Suppressor macrophage (primary cell): ENCODE measurements around the gene RNF31.
A peak's percentile ranks its signal among the peaks of the same experiment; 100 is the strongest.

Source experiments
- DNase-seq, 4 experiments: peaks; one replicate each; pipeline ENCODE4 v3.0.0-alpha.2; 2020 to 2022

Gene RNF31

DNA sequence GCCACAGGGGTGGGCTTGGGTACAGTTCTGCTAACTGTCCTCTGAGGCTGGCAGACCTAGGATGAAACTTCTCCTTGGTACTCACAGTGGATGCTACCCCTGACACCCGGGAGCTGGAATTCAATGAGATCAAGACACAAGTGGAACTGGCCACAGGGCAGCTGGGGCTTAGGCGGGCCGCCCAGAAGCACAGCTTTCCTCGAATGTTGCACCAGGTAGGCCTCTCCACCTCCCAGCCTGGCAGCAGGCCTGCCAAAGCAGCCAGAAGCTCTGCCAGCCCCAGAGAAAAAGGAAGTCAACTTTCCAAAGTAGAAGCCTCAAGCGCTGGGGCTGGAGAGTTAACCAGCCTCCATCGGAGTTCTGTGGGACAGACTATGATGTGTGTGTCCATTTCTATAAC, 30.1 kb upstream of the RNF31 start:
- DNase-seq = no peak

DNA sequence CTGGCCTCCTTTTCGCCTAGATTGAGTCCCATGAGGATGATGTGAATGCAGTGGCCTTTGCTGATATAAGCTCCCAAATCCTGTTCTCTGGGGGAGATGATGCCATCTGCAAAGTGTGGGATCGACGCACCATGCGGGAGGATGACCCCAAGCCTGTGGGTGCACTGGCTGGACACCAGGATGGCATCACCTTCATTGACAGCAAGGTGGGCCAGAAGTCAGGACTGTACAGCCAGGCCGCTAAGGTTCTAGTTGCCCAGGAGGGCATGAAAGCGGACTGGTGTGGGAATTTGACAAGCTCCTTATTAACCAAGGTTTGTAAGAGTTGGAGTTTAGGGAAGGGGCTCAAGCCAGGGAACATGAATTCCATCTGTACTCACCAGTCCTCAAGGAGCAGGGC, 27.6 kb upstream of the RNF31 start:
- DNase-seq = no peak

DNA sequence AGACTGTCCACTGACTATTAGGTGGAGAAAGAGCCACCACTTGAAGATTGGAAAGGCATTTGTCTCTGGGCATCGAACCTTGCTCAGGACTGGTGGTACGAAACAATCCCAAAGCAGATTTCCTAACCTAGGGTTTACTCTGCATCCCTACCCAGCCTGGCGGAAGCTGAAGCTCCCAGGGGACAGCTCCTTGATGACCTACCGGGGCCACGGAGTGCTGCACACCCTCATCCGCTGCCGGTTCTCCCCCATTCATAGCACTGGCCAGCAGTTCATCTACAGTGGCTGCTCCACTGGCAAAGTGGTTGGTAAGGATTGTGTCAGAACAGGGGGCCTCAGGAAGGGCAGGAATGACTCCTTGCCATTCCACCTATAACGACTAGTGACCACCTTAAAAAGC, 26.1 kb upstream of the RNF31 start:
- DNase-seq = no peak

DNA sequence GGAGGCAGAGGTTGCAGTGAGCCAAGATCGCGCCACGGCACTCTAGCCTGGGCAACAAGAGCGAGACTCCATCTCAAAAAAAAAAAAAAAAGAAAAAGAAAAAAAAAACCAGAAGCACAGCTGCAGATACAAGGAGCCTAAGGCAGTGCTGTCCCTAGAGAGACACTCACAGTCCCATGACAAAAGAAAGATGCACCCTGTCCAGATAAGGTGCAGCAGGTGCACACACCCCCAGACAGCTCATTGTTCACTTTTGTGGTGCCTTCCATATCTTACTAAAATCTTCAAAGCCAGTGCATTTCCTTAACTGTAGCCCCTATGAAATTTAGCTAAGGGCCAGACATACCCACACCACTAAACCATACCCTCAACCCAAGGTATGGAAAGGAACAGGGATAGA, 24.9 kb upstream of the RNF31 start:
- no peak for DNase-seq

DNA sequence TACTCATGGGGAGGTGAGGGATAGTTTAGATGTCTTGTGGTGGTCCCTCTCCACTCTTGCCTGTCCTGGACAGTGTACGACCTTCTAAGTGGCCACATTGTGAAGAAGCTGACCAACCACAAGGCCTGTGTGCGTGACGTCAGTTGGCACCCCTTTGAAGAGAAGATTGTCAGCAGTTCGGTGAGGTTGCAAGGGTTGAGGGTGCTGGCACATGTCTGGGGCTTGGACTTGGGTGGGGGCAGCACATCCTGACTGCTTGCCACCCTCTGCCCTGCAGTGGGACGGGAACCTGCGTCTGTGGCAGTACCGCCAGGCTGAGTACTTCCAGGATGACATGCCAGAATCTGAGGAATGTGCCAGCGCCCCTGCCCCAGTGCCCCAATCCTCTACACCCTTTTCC, 24.4 kb upstream of the RNF31 start:
- DNase-seq = no peak

DNA sequence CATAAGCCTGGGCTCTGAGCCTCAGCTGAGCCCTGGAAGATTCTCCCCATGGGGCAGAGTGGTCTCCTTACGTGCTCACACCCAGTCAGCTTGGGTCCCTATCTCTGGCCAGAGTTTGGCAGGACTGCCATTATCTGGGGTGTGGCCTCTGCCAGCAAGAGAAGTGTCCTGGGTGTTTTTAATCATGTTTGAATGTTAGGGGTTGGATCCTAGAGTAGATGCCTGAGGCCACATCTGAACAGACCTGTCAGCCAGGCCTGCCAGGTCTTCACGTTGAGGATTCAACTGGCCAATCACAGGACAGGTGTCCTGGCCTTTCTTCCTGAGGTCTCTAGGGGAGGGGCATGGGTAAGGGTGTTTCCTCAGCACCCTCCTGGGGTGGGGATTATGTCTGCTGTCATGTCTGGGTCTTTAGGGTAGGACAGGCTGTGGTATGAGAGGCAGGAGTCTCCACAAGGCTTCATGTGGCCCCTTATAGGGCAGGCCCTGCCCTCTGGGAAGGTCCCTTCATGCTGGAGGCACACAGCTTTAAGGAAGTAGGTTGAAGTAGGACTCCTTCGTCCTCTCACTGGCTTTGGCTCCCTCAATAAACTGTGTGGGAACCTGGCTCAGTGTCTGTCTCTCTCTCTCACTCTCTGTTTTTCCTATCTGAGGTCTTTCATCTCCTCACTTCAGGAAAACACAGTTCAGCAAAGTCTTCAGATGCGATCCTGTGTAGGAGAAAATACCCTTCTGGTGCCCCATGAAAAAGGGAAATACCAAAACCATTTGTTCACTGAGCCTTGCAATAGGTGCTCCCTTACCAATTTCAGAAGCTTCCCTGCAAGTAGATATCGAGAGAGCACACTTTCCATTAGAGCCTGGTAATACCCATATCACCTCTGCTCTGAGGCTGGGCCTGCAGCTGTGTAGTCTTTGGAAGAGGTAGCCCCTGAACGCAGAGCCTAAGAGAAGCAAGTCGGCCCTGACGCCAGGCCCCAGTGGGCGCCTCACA, 23.6 kb upstream of the RNF31 start:
- no peak for DNase-seq

DNA sequence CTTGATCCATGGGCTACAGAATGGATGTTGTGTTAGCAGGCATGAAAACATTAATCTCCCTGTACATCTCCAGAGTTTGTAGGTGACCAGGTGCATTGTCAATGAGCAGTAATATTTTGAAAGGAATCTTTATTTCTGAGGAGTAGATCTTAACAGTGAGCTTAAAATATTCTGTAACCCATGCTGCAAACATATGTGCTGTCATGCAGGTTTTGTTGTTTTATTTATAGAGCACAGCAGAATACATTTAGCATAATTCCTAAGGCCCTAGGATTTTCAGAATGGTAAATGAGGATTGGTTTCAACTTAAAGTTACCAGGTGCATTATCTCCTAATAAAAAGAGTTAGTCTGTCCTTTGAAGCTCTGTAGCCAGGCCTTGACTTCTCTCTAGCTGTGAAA, 20.4 kb upstream of the RNF31 start:
- no peak for DNase-seq

DNA sequence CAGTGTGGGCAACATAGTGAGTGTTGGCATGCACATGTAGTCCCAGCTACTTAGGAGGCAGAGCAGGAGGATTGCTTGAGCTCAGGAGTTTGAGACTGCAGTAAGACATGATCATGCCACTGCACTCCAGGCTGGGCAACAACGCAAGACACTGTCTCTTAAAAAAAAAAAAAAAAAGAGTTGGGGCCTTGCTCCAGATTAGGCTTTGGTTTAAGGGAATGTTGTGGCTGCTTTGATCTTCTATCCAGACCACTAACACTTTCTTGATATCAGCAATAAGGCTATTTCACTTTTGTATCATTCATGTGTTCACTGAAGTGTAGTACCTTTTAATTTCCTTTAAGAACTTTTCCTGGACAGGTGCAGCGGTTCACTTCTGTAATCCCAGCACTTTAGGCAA, 19.6 kb upstream of the RNF31 start:
- DNase-seq = no peak

DNA sequence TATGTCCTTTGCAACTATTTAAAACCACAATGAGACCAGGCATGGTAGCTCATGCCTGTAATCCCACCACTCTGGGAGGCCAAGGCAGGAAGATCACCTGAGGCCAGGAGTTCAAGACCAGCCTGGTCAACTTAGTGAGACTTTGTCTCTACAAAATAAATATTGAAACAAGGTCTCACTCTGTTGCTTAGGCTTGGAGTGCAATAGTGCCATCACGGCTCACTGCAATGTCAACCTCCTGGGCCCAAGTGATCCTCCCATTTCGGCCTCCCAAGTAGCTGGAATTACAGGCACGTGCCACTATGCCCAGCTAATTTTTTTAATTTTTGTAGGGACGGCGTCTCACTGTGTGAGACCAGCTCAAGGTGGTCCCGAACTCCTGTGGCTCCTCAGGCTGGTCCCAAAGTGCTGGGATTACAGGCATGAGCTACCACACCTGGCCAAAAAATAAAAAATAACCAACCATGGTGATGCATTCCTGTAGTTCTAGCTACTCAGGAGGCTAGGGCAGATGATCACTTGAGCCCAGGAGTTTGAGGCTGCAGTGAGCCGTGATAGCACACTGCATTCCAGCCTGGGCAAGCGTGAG, 17.8 kb upstream of the RNF31 start:
- no peak for DNase-seq

DNA sequence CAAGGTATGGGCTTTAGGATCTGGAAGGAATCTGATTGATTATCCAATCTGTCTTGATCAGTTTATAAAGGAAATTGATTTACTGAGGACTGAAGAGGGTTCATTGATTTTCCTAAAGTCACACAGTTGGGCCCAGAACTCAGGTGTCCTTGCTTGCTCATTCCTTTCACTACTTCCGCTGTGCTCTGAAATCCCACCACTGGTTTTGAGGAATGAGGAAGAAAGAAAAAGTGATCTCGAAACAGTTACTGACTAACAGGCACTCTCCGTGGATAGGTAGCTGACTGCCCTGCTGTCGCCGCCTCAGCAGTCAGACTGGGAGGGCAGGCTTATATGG, 16.9 kb upstream of the RNF31 start, which contains the start of gene FITM1:
FITM1 (plus strand) TSS at position 280 of the 337 bp plus-strand sequence. CDS start 905 bp downstream, outside the sequence.
- DNase-seq = peak in 1 of 4 experiments; percentile 19

DNA sequence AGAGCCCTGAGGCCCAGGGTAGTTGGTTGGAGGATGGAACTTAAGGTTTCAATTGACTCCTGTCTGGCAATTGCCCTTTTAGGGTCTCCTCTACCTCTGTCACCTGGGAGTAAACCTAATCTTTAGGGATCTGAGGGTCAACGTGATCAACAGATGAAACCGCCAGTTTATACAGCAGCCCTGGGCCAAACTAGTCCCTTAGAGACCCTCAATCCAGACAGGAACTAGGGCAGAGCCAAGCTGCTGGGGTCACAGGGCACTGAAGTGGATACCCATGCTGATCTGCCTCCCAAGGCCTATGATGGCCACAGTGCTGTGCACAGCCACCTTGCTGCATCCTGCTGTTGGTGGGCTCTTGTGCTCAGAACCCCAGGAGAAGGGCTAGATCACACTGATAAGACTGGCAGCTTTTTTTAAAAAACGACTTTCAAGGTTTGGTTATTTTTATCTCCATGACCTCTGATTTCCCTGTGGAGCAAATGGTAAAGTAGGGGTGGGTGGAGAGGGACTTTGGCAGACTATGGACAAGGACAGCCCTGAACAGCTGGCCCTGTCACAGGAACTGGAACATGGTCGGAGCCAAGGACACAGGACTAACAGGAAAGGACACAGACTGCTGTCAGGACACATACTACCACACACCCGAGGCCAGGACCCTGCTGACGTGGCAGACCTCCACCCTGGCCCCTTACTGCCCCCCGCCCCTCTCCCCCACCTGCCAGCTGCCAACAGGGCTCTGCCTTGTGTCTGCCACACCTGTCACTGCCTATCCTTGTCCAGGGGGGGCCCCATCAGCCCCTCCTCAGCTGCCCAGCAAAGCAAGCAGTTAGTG, 16.4 kb upstream of the RNF31 start:
- no peak for DNase-seq

DNA sequence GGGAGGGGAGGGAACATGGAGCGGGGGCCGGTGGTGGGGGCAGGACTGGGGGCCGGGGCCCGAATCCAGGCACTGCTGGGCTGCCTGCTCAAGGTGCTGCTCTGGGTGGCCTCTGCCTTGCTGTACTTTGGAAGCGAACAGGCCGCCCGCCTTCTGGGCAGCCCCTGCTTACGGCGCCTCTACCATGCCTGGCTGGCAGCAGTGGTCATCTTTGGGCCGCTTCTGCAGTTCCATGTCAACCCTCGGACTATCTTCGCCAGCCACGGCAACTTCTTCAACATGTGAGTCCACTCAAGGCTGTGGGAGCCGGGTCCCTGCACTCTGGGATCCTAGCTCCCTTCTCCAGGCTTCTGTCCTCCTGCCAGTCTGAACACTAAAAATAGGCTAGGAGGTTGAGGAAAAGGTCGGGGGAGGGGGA, 15.7 kb upstream of the RNF31 start:
- DNase-seq = no peak

DNA sequence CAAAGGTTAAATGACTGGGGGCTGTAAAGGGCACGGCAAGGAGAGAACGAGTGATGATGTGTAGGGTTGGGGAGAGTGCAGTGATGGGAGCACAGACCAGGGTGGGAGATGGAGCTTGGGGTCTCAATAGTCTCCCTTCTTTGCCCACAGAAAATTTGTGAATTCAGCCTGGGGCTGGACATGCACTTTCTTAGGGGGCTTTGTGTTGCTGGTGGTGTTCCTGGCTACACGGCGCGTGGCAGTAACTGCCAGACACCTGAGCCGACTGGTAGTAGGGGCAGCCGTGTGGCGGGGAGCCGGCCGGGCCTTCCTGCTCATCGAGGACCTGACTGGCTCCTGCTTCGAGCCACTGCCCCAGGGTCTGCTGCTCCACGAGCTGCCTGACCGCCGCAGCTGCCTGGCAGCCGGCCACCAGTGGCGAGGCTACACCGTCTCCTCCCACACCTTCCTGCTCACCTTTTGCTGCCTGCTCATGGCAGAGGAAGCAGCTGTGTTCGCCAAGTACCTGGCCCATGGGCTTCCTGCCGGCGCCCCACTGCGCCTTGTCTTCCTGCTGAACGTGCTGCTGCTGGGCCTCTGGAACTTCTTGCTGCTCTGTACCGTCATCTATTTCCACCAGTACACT, 15.1 kb upstream of the RNF31 start:
- no peak for DNase-seq

DNA sequence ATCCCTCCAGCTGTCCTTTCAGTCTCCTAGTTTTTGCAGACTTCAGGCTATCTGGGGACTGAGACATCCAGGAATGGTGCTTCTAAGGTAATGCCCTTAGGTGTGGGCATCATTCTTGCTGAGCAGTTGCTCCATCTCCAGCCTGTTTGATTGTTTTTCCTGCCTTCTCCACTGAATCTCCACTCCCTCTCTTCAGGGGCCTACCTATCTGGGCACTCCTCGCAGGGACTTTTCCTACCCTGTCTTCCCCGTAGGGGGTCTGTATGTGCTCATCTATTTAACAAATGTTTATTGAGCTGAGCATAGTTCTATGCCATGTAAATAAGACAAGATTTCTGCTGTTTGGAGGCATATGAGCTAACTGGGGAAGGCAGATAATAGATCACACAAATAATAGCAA, 14.3 kb upstream of the RNF31 start:
- no peak for DNase-seq

DNA sequence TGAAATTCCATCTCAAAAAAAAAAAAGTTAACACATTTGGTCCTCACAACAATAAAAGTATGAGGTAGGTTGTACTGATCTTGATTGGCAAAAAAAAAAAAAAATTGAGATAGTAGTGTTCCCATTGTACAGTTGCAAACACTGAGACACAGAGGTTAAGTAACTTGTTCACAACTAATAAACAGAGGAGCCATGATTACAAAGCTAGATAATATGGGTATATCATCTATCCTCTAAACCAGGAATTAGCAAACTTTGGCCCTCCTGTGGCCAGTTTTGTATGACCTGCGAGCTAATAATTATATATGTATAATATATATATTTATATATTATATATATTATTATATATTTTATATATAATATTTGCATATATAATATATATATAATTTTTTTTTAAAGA, 13.6 kb upstream of the RNF31 start:
- no peak for DNase-seq

DNA sequence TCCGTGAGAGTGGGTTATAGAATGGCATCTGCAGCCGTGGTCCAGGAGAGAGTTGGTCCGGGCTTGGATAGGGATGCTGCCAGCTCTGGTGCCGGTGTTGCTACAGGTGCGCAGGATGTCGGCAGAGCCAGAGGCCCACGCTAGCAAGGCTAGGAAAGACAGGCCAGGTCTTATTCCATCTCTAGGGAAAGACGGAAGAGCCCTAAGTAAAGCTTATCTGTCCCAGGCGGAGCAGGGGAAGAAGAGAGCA, 11.8 kb upstream of the RNF31 start:
- no peak for DNase-seq

DNA sequence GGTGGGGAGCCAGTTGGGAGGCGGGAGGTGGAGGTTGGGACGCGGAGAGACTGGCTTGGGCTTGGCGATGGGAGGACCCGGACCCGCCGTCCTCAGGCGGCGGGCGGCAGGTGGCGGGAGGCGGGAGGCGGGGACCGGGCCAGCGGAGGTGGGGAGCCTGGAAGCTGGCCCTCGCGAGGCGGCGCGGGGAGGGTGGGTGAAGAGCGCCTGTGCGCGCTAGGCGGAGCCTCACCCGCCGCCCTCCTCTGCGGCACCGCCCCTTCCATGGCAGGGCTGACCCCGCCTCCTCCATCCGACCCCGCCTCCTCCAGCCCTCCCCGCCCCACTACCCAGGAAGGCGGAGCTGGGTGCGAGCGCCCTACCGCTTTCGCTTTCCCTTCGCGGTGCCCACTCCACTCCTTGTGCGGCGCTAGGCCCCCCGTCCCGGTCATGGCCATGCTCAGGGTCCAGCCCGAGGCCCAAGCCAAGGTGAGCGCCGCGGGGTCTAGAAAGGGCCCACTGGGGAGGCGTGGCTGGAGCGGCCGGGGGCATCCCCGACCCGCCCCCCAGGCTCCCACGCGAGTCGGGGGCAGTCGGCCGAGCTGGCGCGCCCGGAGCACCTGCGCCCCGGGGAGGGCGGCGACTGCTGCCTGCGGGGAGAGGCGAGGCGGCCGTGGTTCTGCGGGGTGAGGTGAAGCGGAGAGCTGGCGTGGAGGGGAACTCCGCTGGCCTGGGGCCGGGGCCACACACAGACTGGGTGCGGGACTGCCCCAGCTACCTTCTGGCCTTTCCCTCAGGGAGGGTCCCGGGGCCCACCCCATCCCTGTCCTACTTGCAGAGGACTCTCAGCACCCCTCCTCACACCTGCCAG, 11.2 kb upstream of the RNF31 start, which contains the start of gene PSME1:
PSME1 (plus strand) TSS at position 361 of the 850 bp plus-strand sequence; CDS start at position 430, 69 bp downstream.
- DNase-seq = peak; percentile 93 to 97 (median 95)

DNA sequence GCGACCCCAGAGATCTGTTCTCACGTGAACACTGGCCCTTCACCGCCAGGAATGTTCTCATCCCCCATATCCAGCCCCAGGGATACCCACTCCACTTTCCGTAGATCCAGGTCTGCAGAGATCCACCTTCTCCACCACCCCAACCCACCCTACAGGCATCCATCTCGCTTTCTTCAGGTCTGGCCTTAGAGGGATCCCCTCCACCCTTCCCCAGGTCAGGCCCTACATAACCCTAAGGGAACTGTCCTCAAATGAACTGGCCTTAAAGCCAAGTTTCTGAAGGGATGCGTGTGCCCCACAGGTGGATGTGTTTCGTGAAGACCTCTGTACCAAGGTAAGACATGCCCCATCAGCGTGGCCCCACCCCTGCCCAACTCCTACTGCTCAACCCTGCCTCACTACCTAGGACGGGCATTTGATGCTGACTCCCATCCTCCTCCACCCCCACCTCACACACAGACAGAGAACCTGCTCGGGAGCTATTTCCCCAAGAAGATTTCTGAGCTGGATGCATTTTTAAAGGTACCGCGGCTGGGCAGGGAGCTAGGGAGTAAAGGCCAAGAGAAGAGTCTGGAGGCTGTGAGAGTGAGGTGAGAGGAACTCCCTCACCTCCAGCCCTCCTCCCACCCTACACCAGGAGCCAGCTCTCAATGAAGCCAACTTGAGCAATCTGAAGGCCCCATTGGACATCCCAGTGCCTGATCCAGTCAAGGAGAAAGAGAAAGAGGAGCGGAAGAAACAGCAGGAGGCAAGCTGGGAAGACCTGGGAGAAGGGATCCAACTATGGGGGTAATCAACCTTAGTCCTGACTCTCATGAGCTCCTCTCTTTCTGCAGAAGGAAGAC, 10.4 kb upstream of the RNF31 start:
- no peak for DNase-seq

DNA sequence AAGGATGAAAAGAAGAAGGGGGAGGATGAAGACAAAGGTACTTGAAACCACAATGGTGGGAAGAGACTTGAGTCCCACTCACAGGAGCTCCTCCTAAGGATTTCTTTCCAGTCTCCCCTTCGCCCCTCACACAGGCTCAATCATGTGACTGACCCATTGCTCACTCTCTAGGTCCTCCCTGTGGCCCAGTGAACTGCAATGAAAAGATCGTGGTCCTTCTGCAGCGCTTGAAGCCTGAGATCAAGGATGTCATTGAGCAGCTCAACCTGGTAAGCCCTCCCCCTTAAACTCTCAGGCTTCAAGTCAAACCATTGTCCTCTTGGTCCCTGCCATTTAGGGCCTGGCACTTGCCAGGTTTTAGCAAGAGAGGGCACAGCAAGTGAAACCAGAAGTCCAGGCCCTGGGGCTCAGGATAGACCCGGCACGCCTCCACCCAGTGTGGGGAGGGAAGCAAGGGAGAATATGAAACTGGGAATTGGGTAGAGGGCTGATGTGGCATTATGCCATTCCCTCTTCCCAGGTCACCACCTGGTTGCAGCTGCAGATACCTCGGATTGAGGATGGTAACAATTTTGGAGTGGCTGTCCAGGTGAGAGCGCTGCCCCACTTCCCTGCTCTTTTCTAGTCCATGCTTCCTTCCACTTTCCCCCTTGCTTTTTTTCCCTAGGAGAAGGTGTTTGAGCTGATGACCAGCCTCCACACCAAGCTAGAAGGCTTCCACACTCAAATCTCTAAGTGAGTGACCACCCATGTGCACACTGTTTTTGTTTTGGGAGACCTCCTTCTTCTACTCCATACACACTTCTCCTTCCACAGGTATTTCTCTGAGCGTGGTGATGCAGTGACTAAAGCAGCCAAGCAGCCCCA, 9.5 kb upstream of the RNF31 start:
- no peak for DNase-seq
